ENCODE measurements around the gene ALDH1B1.

DNA sequence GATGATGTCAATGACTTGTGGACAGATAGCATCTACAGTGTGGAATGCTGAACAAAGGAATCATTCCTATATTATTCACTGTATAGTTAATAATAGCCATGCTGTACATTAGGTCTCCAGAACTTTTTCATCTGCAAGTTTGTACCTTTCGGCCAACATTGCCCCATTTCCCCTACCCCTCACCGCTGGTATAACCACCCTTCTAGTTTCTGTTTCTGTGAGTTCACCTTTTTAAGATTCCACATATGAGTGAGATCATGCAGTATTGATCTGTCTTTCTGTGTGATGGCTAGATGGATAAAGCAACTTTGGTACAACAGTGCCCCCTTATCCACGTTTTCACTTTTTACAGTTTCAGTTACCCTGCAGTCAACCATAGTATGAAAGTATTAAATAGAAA, 18.8 kb upstream of the ALDH1B1 start:
- TF ChIP-seq FOXA1 (IDR thresholded peaks at IDR 0.05) = no peak
- no peak for TF ChIP-seq FOXK2 (IDR thresholded peaks at IDR 0.05)
- no peak for TF ChIP-seq BHLHE40 (IDR thresholded peaks at IDR 0.05; ENCODE audit: borderline replicate concordance)
- no peak for TF ChIP-seq FOXM1 (IDR thresholded peaks at IDR 0.05; ENCODE audit: borderline replicate concordance)
- no peak for TF ChIP-seq ELF4 (IDR thresholded peaks at IDR 0.05)
- no peak for TF ChIP-seq ZNF384 (IDR thresholded peaks at IDR 0.05)
- TF ChIP-seq SP1 (IDR thresholded peaks at IDR 0.05) = no peak
- no peak for TF ChIP-seq SUZ12 (IDR thresholded peaks at IDR 0.05)
- TF ChIP-seq, protein P1, sequence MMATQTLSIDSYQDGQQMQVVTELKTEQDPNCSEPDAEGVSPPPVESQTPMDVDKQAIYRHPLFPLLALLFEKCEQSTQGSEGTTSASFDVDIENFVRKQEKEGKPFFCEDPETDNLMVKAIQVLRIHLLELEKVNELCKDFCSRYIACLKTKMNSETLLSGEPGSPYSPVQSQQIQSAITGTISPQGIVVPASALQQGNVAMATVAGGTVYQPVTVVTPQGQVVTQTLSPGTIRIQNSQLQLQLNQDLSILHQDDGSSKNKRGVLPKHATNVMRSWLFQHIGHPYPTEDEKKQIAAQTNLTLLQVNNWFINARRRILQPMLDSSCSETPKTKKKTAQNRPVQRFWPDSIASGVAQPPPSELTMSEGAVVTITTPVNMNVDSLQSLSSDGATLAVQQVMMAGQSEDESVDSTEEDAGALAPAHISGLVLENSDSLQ (IDR thresholded peaks at IDR 0.05) = no peak
- no peak for TF ChIP-seq TARDBP (IDR thresholded peaks at IDR 0.05)
- TF ChIP-seq ARNT (IDR thresholded peaks at IDR 0.05) = no peak
